ENCODE measurements around the gene ADAMTS18. TPM values are rescaled to one million over a fixed set of nuclear protein-coding genes. Genes with fewer than 3 reads are reported as not detected.

ADAMTS18 gene
- total RNA-seq: under 1 TPM in 3 of 4 donors, not detected in 1; 0.10 to 0.42 (median 0.16) TPM

- Histone ChIP-seq H3K36me3 (no peaks in the 10 kb centered on the region), H3K27me3 (peaks cover 65% of the 10 kb centered on the region), H3K4me3 (peak within 1 kb of the TSS; percentile 35), H3K4me1 (peaks cover 7% of the 10 kb centered on the region), H3K27ac (no peak within 1 kb of the TSS), H3K9me3 (no peaks in the 10 kb centered on the region)
- no peak for DNase-seq (ENCODE audit: low spot score in 2 of 2)
- TF ChIP-seq POLR2AphosphoS5 (IDR thresholded peaks at IDR 0.05) (no peak), CTCF (IDR thresholded peaks at IDR 0.05) (no peak), EP300 (IDR thresholded peaks at IDR 0.05) (no peak), POLR2A (IDR thresholded peaks at IDR 0.05) (no peak)
- WGBS: under 1% methylated on average over 7 of the region's 92 CpGs
Observed at GRCh38 chr16:77434530-77435271, at the start of gene ADAMTS18. ADAMTS18 (minus strand) TSS chr16:77435034; CDS start chr16:77434695, 339 bp downstream.

- H3K4me1 ChIP-seq: no peaks in the 10 kb centered on the region
- H3K36me3 ChIP-seq: no peaks in the 10 kb centered on the region
- WGBS: 78% methylated on average over 3 of the region's 3 CpGs
- no peaks in the 10 kb centered on the region for H3K27me3 ChIP-seq
- no peaks in the 10 kb centered on the region for H3K9me3 ChIP-seq
- no peak for DNase-seq (ENCODE audit: low spot score in 2 of 2)
- TF ChIP-seq CTCF (IDR thresholded peaks at IDR 0.05) (no peak), POLR2AphosphoS5 (IDR thresholded peaks at IDR 0.05) (no peak), POLR2A (IDR thresholded peaks at IDR 0.05) (no peak), EP300 (IDR thresholded peaks at IDR 0.05) (no peak)
- no peak overlapping the region for H3K4me3 ChIP-seq
- no peak overlapping the region for H3K27ac ChIP-seq
Observed at GRCh38 chr16:77480681-77481315, 46.0 kb upstream of the ADAMTS18 start.

GRCh38 chr16:77472262-77472661 is 37.4 kb upstream of the ADAMTS18 start:
- 93% methylated on average over 1 of the region's 1 CpG for WGBS
- Histone ChIP-seq H3K27ac (no peak overlapping the region), H3K4me1 (peaks cover 7% of the 10 kb centered on the region), H3K27me3 (no peaks in the 10 kb centered on the region), H3K9me3 (no peaks in the 10 kb centered on the region), H3K36me3 (no peaks in the 10 kb centered on the region), H3K4me3 (no peak overlapping the region)
- DNase-seq (ENCODE audit: low spot score in 2 of 2): no peak
- TF ChIP-seq POLR2AphosphoS5 (IDR thresholded peaks at IDR 0.05): no peak
- no peak for TF ChIP-seq CTCF (IDR thresholded peaks at IDR 0.05)
- no peak for TF ChIP-seq EP300 (IDR thresholded peaks at IDR 0.05)
- TF ChIP-seq POLR2A (IDR thresholded peaks at IDR 0.05): no peak

DNA sequence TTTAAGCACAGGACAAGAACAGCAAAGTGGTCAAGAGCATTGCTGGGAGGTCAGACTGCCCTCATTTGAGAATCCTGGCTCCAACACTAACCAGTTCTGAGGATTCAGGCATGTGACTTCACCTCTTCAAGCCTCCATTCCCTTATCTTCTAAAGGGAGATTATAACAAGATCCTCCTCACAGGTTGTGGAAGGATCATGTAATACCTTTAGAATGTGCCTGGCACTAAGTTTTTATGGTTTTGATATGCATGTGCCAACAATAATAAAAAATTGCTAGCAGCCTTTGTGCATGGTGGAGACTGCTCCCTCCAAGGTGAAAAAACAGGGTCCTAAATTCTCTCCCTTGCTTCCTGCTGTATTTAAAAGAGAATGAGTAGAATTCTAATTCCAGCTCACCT is 36.0 kb upstream of the ADAMTS18 start:
- H3K4me3 ChIP-seq: no peak overlapping the region
- TF ChIP-seq POLR2AphosphoS5 (IDR thresholded peaks at IDR 0.05): no peak
- no peak for TF ChIP-seq POLR2A (IDR thresholded peaks at IDR 0.05)
- no peak for TF ChIP-seq CTCF (IDR thresholded peaks at IDR 0.05)
- TF ChIP-seq EP300 (IDR thresholded peaks at IDR 0.05): no peak
- no peaks in the 10 kb centered on the region for H3K9me3 ChIP-seq
- peaks cover 7% of the 10 kb centered on the region for H3K4me1 ChIP-seq
- DNase-seq (ENCODE audit: low spot score in 2 of 2): no peak
- H3K27me3 ChIP-seq: no peaks in the 10 kb centered on the region
- no peaks in the 10 kb centered on the region for H3K36me3 ChIP-seq
- no peak overlapping the region for H3K27ac ChIP-seq

- no peaks in the 10 kb centered on the region for H3K27me3 ChIP-seq
- no peak overlapping the region for H3K27ac ChIP-seq
- peak; percentile 65 to 78 for DNase-seq (ENCODE audit: low spot score in 2 of 2)
- H3K9me3 ChIP-seq: no peaks in the 10 kb centered on the region
- TF ChIP-seq POLR2AphosphoS5 (IDR thresholded peaks at IDR 0.05) (no peak), POLR2A (IDR thresholded peaks at IDR 0.05) (no peak), CTCF (IDR thresholded peaks at IDR 0.05) (no peak), EP300 (IDR thresholded peaks at IDR 0.05) (no peak)
- H3K4me3 ChIP-seq: no peak overlapping the region
- no peaks in the 10 kb centered on the region for H3K36me3 ChIP-seq
- peaks cover 7% of the 10 kb centered on the region for H3K4me1 ChIP-seq
- WGBS: 29% methylated on average over 3 of the region's 3 CpGs
Observed at GRCh38 chr16:77469634-77470033, 34.8 kb upstream of the ADAMTS18 start.

Measured in suprapubic skin (tissue), 4 donors.